ENCODE measurements around the gene ANKS3. TPM values are rescaled to one million over a fixed set of nuclear protein-coding genes. Genes with fewer than 3 reads are reported as not detected.

Gene ANKS3
- total RNA-seq, 1 donor from 2014 or later = 8.1 TPM

GRCh38 chr16:4684058-4684715 is 49.9 kb downstream of the ANKS3 start:
- no peak for ATAC-seq

GRCh38 chr16:4683255-4684057 is 50.6 kb downstream of the ANKS3 start:
- no peak for ATAC-seq

- ATAC-seq = peak; percentile 22
These were observed 51.3 kb downstream of the ANKS3 start for GRCh38 chr16:4682616-4683254.

GRCh38 chr16:4682084-4682591 is 51.9 kb downstream of the ANKS3 start:
- peak; percentile 24 for ATAC-seq

GRCh38 chr16:4681471-4682083 is 52.5 kb downstream of the ANKS3 start:
- ATAC-seq = no peak

- no peak for ATAC-seq
These were observed 53.2 kb downstream of the ANKS3 start for GRCh38 chr16:4680673-4681470.

GRCh38 chr16:4679850-4680636 is 54.0 kb downstream of the ANKS3 start:
- peak; percentile 68 for ATAC-seq

GRCh38 chr16:4679156-4679849 is 54.8 kb downstream of the ANKS3 start:
- no peak for ATAC-seq

GRCh38 chr16:4678596-4678995 is 55.5 kb downstream of the ANKS3 start:
- ATAC-seq = no peak

- ATAC-seq = no peak
These were observed 56.1 kb downstream of the ANKS3 start for GRCh38 chr16:4677994-4678393.

GRCh38 chr16:4677390-4677789 is 56.7 kb downstream of the ANKS3 start:
- ATAC-seq = no peak

GRCh38 chr16:4676831-4677230 is 57.2 kb downstream of the ANKS3 start:
- ATAC-seq = no peak

GRCh38 chr16:4675864-4676786 is 57.9 kb downstream of the ANKS3 start:
- no peak for ATAC-seq

- no peak for ATAC-seq
These were observed 59.0 kb downstream of the ANKS3 start for GRCh38 chr16:4674926-4675530.

GRCh38 chr16:4673387-4674046 is 60.6 kb downstream of the ANKS3 start:
- no peak for ATAC-seq

- no peak for ATAC-seq
These were observed 65.6 kb downstream of the ANKS3 start for GRCh38 chr16:4668313-4668960.

GRCh38 chr16:4667203-4667963 is 66.7 kb downstream of the ANKS3 start:
- no peak for ATAC-seq

Measured in esophagus mucosa (tissue), 1 donor.